Suprapubic skin (tissue), 4 donors: ENCODE data around the gene SMAP1.

Experiments used
- CTCF ChIP-seq, 2 donors: fragments of 200-600 bp in 1 of 2; fragments of 450-650 bp in 1 of 2; sonication (generic) in 1 of 2; IDR thresholded peaks; one replicate each; pipeline ENCODE4 v1.5.1; 2016 to 2019; ENCODE audit warnings: antibody characterized with exemption in 2 of 2, mild to moderate bottlenecking in 1 of 2, moderate library complexity in 1 of 2
- EP300 ChIP-seq: sonication (generic); formaldehyde crosslinking; IDR thresholded peaks from one replicate; pipeline ENCODE4 v1.6.1; 2017; ENCODE audit warnings: antibody characterized with exemption
- POLR2AphosphoS5 ChIP-seq, 3 donors: sonication (generic); formaldehyde crosslinking; IDR thresholded peaks; one replicate each; pipeline ENCODE4 v1.6.1; 2017; ENCODE audit warnings: antibody characterized with exemption in 3 of 3

GRCh38 chr6:70686548-70687133 lies 19.0 kb downstream of the SMAP1 start:
- TF ChIP-seq POLR2AphosphoS5 (IDR thresholded peaks at IDR 0.05) (no peak), CTCF (IDR thresholded peaks at IDR 0.05) (peak; percentile 17 to 48), EP300 (no peak)
